Glomerular visceral epithelial cell (primary cell): ENCODE data around the gene APEH.
"Not testable (repeated sequence)": the region's sequence is repeated elsewhere in the genome, so short reads cannot be mapped to it uniquely, and the experiment has no call there.

Experiments used
- DNase-seq: peaks from one replicate; pipeline ENCODE4 v3.0.0-alpha.2; 2016; ENCODE audit errors: extremely low spot score

APEH gene

DNA sequence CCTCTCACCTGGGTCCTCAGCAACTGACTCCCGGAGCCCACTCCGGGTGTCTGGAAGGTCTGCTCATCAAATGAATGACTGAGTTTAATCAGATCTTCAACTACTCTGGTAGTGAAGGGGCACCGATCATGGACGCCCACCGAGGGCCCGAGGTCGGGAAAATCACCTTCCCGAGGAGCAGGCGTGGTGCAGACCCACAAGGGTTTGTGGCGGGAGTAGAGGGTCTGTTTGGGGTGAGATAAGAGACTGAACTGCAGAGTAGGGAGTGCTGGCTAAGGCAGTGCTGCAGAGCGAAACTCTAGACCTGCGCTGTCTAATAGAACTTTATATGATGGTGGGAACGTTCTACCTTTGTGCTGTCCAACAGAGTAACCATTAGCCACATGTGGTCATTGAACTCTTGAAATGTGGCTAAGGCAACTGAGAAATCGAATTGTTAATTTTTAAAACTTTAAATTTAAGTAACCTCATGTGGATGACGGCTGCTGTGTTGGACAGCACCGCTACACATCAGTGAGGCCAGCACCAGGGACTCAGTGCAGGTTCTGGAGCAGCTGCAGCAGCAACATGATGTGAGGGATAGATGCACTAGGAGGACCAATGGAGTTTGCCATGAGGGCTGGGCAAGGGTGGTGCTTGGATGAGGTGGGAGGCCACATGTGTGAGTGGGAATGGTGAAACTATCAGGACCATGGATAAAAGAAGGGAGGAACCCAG, 15.9 kb downstream of the APEH start:
- DNase-seq: not testable (repeated sequence)

GRCh38 chr3:49690856-49691255, 16.7 kb downstream of the APEH start:
- not testable (repeated sequence) for DNase-seq

- not testable (repeated sequence) for DNase-seq
These were observed 17.3 kb downstream of the APEH start for GRCh38 chr3:49691481-49691880.

GRCh38 chr3:49694409-49695070, 20.4 kb downstream of the APEH start:
- not testable (repeated sequence) for DNase-seq

- not testable (repeated sequence) for DNase-seq
These were observed 21.3 kb downstream of the APEH start for GRCh38 chr3:49695350-49696015.

GRCh38 chr3:49699281-49699979, 25.3 kb downstream of the APEH start:
- no peak for DNase-seq

- DNase-seq: no peak
These were observed 25.9 kb downstream of the APEH start for GRCh38 chr3:49700014-49700413.

DNA sequence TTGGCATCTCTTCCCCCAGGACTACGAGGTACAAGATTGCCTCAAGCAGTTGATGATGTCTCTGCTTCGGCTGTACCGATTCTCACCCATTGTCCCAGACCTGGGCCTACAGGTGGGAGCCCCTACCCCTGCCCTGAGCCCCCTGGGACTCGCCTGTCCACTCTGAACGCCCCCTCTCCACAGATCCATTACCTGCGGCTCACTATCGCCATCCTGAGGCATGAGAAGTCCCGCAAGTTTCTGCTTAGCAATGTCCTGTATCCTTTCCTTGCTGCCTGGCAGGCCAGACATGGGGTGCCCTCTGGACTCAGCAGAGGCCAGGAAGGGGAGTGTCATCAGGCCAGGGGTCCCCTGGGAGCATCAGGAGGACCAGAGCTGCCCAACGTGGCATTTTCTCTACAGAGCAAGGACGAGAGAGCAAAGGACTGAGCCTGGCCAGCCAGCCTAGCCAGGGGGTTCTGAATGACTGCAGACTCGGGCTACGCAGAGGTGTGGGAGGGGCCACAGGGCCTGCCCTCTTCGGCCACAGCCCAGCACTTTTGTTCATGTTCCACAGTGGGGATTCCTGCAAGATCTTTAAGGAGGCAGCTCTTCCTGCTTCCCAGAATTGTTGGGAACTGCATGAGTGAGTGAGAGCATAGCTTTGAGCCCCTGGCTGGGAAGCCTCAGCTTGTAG, 26.4 kb downstream of the APEH start:
- DNase-seq: no peak

- DNase-seq: no peak
These were observed 27.4 kb downstream of the APEH start for GRCh38 chr3:49701388-49702077.

- DNase-seq: no peak
These were observed 28.5 kb downstream of the APEH start for GRCh38 chr3:49702672-49703071.

DNA sequence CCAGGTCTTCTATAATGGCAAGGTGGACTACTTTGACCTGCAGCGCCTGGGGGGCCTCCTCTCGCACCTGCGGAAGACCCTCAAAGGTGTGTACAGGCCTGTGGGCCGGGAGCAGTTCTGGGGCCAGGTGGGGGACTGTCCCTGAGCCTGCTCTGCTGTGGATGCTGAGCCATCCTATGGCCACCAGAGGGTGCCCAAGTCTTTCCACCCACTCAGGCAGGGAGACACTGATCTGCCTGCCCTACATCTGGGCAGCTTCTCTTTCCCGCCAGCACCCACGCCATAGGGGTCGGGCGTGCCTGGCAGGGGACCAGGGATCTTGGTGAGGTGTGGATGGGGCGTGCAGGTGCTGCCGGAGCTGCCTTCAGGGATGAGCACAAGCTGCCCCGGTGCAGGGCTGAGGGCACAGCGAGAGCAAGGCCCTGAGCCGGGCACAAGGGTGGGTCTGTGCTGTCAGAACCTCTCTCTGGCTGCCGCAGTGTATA, 29.3 kb downstream of the APEH start:
- peak; percentile 67 for DNase-seq

DNA sequence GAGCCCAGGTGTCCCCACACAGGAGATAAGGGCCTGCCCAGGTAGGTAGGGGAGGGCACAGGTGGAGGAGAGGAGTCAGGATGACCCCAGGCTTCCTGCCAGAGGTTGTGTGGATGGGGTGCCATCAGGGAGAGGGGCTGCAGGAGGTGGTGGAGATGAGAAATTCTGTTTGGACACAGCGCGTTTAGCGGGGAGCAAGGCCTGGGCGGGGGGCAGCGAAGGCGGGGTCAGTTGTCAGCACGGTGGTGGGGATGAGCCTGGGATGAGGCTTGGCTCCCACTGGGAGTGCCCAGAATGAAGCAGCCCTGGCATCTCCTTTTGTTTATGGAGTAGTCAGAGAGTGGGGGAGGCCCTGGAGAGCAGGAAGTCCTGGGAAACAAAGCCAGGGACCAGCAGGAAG, 29.8 kb downstream of the APEH start:
- DNase-seq: no peak

GRCh38 chr3:49704629-49705028, 30.5 kb downstream of the APEH start:
- DNase-seq: no peak

GRCh38 chr3:49705390-49705960, 31.3 kb downstream of the APEH start:
- DNase-seq: no peak

DNA sequence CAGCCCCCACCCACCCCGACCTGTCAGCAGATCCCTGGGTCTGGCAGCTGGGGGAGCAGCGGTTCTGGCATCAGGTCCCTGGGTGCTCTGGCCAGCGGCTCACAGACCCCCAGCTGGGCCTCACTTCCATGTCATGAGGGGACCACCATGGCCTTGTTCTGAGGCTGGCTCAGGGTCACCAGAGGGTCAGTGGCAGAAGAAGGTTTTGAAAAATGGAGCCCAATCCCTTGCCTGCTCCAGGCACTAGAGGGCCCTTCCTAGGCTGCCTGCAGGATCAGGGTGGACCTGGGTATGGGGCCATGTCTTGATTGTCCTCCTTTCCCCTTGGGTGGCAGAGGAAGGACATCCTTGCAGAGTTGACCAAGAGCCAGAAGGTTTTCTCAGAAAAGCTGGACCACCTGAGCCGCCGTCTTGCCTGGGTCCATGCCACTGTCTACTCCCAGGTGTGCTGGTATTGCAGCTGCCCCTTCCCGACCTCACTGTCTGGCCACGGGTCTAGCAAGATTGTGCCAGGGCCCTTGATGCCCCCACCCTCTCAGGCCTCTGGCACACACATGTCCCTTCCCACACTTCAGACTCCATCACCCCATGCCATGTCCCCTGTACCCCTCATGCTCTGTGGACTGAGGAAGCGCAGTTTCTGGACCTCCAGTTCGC, 32.4 kb downstream of the APEH start:
- DNase-seq: no peak

- DNase-seq: no peak
These were observed 32.9 kb downstream of the APEH start for GRCh38 chr3:49707113-49707480.

DNA sequence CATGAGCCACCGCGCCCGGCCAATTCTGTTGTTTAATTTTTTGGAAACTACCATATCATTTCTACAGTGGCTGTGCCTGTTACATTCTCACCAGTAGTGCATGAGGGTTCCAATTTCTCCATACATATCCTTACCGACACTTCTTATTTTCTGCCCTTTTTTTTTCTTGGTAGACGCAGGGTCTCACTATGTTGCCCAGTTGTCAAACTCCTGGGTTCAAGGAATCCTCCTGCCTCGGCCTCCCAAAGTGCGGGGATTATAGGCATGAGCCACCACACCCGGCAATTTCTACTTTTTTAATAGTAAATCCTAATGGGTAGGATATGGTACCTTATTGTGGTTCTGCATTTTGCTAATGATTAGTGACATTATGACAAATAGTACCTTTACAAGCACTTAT, 35.7 kb downstream of the APEH start:
- DNase-seq: no peak

DNA sequence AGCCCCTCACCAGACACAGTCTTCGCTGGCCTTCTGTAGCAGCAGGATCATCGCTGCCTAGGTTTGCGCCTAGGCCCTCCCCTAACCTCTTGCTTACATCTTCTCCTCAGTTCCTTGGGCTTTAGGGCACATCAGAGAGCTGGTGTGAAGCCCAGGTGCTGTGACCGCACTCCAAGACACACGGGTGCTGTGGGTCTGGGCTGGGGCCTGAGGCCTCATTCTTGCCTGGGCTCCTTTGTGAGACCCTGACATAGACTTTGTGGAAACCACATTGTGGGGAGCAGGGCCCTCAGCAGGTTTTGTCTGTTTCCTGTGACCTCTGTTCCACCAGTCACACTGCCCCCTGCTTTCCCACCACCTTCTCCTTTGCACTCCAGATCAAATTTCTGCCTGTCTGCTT, 37.3 kb downstream of the APEH start:
- DNase-seq: no peak

GRCh38 chr3:49712166-49712565, 38.0 kb downstream of the APEH start:
- DNase-seq: no peak

DNA sequence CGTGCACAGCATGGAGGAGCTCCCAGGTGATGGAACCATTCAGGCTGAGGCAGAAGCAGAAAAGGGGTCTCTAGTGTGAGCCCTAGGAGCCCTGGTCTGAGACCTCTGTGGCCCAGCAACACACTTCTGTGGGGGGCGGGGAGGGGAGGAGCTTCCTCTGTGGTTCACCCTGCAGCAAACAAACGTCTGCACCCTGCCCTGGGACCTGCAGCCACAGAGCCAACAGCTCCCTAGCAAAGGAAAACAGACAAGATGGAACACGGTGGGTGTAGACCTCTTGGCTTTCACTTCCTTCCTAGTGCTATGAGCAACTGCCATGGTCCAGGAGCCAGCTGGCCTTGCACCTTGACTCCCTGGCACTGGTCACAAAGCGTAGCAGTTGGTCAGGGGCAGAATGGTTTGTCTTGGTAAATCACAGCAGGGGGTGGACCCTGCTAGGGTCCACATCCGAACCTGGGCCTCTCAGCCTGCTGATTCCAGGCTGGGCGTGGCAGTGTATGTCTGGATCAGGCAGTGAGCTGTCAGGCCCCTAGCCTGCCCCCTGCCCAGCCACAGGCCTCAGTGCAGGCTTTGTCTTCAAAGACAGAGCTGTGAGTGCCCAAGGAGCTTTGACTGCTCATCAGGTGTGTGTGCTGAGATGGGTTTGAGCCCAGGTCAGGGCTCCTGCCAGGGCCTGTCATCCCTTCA, 38.6 kb downstream of the APEH start:
- no peak for DNase-seq
